DOHH2 (cell line): ENCODE measurements around the gene SPTBN4.
A peak's percentile ranks its signal among the peaks of the same experiment; 100 is the strongest.

Experiments used
- H3F3A ChIP-seq: fragments of 200-600 bp; sonication (generic), shearing (Covaris generic); 2 replicates; pipeline ENCODE4 v1.6.0; 2016; ENCODE audit warnings: antibody characterized with exemption, mild to moderate bottlenecking; ENCODE audit not compliant: control insufficient read depth, insufficient read depth
- H3K27ac ChIP-seq: fragments of 200-600 bp; sonication (generic); 2 replicates; pipeline ENCODE4 v1.5.1; 2014; ENCODE audit warnings: low read depth, mild to moderate bottlenecking, low read length, moderate library complexity
- H3K27me3 ChIP-seq: fragments of 200-600 bp; sonication (generic); 2 replicates; pipeline ENCODE4 v1.6.1; 2014; ENCODE audit warnings: mild to moderate bottlenecking, low read length, mixed read lengths; ENCODE audit not compliant: control insufficient read depth
- H3K36me3 ChIP-seq: fragments of 200-600 bp; sonication (generic); 2 replicates; pipeline ENCODE4 v1.6.1; 2014; ENCODE audit warnings: mild to moderate bottlenecking, low read length, moderate library complexity, mixed read lengths; ENCODE audit not compliant: control insufficient read depth
- H3K4me1 ChIP-seq: fragments of 200-600 bp; sonication (generic); 2 replicates; pipeline ENCODE4 v1.6.1; 2014; ENCODE audit warnings: mild to moderate bottlenecking, low read length, mixed read lengths; ENCODE audit not compliant: control insufficient read depth
- H3K4me2 ChIP-seq: fragments of 200-600 bp; sonication (generic); 2 replicates; pipeline ENCODE4 v1.6.0; 2014; ENCODE audit warnings: mild to moderate bottlenecking, low read length, moderate library complexity
- H3K4me3 ChIP-seq: fragments of 200-600 bp; sonication (generic); 2 replicates; pipeline ENCODE4 v1.5.1; 2014; ENCODE audit warnings: mild to moderate bottlenecking, low read length, mixed read lengths
- H3K79me2 ChIP-seq: fragments of 200-600 bp; sonication (generic); 2 replicates; pipeline ENCODE4 v1.6.1; 2014; ENCODE audit warnings: mild to moderate bottlenecking, low read length, mixed read lengths; ENCODE audit not compliant: control insufficient read depth
- H3K9me2 ChIP-seq: fragments of 200-600 bp; sonication (generic); replicated peaks from 2 replicates; pipeline ENCODE4 v1.6.1; 2014; ENCODE audit warnings: mild to moderate bottlenecking, low read length, mixed read lengths; ENCODE audit not compliant: control insufficient read depth
- H3K9me3 ChIP-seq: fragments of 200-600 bp; sonication (generic); 2 replicates; pipeline ENCODE4 v1.6.1; 2014; ENCODE audit warnings: antibody characterized with exemption, low read length, mixed read lengths; ENCODE audit not compliant: control insufficient read depth, insufficient read depth
- H4K20me1 ChIP-seq: fragments of 200-600 bp; sonication (generic); 2 replicates; pipeline ENCODE4 v1.6.0; 2014; ENCODE audit warnings: low read depth, mild to moderate bottlenecking, antibody characterized with exemption, low read length, moderate library complexity; ENCODE audit not compliant: control insufficient read depth, insufficient read depth
- CTCF ChIP-seq: fragments of 200-600 bp; sonication (generic); IDR thresholded peaks from one replicate; pipeline ENCODE4 v1.5.1; 2014; ENCODE audit warnings: antibody characterized with exemption, mild to moderate bottlenecking, low read depth, low read length; ENCODE audit not compliant: poor library complexity, severe bottlenecking
- EZH2phosphoT487 ChIP-seq: fragments of 200-600 bp; sonication (generic); IDR thresholded peaks from 2 replicates; pipeline ENCODE4 v1.6.1; 2017; ENCODE audit warnings: borderline replicate concordance, mild to moderate bottlenecking, antibody characterized with exemption, low read length, moderate library complexity, mixed read lengths

The SPTBN4 gene

GRCh38 chr19:40464059-40465024 lies 2.5 kb upstream of the SPTBN4 start:
- no peaks in the 10 kb centered on the region for H3K9me3 ChIP-seq
- no peaks in the 10 kb centered on the region for H3K79me2 ChIP-seq
- H3K36me3 ChIP-seq, result no peaks in the 10 kb centered on the region
- no peaks in the 10 kb centered on the region for H4K20me1 ChIP-seq
- peak overlapping the region; percentile 97 for H3K4me2 ChIP-seq
- peak overlapping the region; percentile 81 for H3K4me3 ChIP-seq
- H3F3A ChIP-seq, result no peaks in the 10 kb centered on the region
- peaks cover 36% of the 10 kb centered on the region for H3K4me1 ChIP-seq
- H3K27me3 ChIP-seq, result peaks cover 13% of the 10 kb centered on the region
- no peaks in the 10 kb centered on the region for H3K9me2 ChIP-seq
- H3K27ac ChIP-seq, result no peak overlapping the region
- TF ChIP-seq EZH2phosphoT487 (no peak), CTCF (peak; percentile 77)

GRCh38 chr19:40465025-40465556 lies 1.7 kb upstream of the SPTBN4 start:
- H3K9me3 ChIP-seq, result no peaks in the 10 kb centered on the region
- H3K27ac ChIP-seq, result no peak overlapping the region
- H3K4me3 ChIP-seq, result peak overlapping the region; percentile 81
- TF ChIP-seq EZH2phosphoT487 (no peak), CTCF (no peak)
- H3F3A ChIP-seq, result no peaks in the 10 kb centered on the region
- H3K27me3 ChIP-seq, result peaks cover 13% of the 10 kb centered on the region
- no peaks in the 10 kb centered on the region for H3K36me3 ChIP-seq
- peaks cover 36% of the 10 kb centered on the region for H3K4me1 ChIP-seq
- no peaks in the 10 kb centered on the region for H3K9me2 ChIP-seq
- H3K4me2 ChIP-seq, result peak overlapping the region; percentile 97
- no peaks in the 10 kb centered on the region for H3K79me2 ChIP-seq
- H4K20me1 ChIP-seq, result no peaks in the 10 kb centered on the region

- Histone ChIP-seq H4K20me1 (no peaks in the 10 kb centered on the region), H3K9me3 (no peaks in the 10 kb centered on the region), H3K27me3 (peaks cover 13% of the 10 kb centered on the region), H3F3A (no peaks in the 10 kb centered on the region), H3K4me1 (peaks cover 36% of the 10 kb centered on the region), H3K4me3 (peak within 1 kb of the TSS; percentile 81), H3K4me2 (peak within 1 kb of the TSS; percentile 97), H3K79me2 (no peaks in the 10 kb centered on the region), H3K27ac (no peak within 1 kb of the TSS), H3K36me3 (no peaks in the 10 kb centered on the region), H3K9me2 (no peaks in the 10 kb centered on the region)
- TF ChIP-seq CTCF (no peak), EZH2phosphoT487 (no peak)
These were observed 1.1 kb upstream of the SPTBN4 start, which contains the start of gene BLVRB for GRCh38 chr19:40465557-40466218. BLVRB (minus strand) TSS chr19:40465745; CDS start chr19:40465688, 57 bp downstream.
